Liver (tissue), 3 donors: Measurements from ENCODE around the gene ARSB.

Experiments used
- GABPA ChIP-seq, 2 donors: IDR thresholded peaks in 1 of 2; conservative IDR thresholded peaks in 1 of 2; 2 replicates each; pipeline ENCODE4 v1.6.1; 2016; ENCODE audit warnings: antibody characterized with exemption in 2 of 2, mild to moderate bottlenecking in 1 of 2, moderate library complexity in 1 of 2
- JUND ChIP-seq, 2 donors: IDR thresholded peaks; 2 replicates each; pipeline ENCODE4 v1.6.1; 2016; ENCODE audit warnings: antibody characterized with exemption in 2 of 2
- NR2F2 ChIP-seq: IDR thresholded peaks from 2 replicates; pipeline ENCODE4 v1.6.1; 2016; ENCODE audit warnings: antibody characterized with exemption
- RAD21 ChIP-seq, 2 donors: IDR thresholded peaks; 2 replicates each; pipeline ENCODE4 v1.6.1; 2016; ENCODE audit warnings: antibody characterized with exemption in 2 of 2, mild to moderate bottlenecking in 2 of 2
- RXRA ChIP-seq, 2 donors: IDR thresholded peaks; 2 replicates each; pipeline ENCODE4 v1.6.1; 2017 to 2018; ENCODE audit warnings: antibody characterized with exemption in 2 of 2, mild to moderate bottlenecking in 1 of 2
- TAF1 ChIP-seq: conservative IDR thresholded peaks from 2 replicates; pipeline ENCODE4 v1.6.1; 2016; ENCODE audit warnings: antibody characterized with exemption, mild to moderate bottlenecking
- YY1 ChIP-seq: IDR thresholded peaks from 2 replicates; pipeline ENCODE4 v1.6.1; 2016; ENCODE audit warnings: antibody characterized with exemption, mild to moderate bottlenecking
- TF ChIP-seq, protein P1 (sequence below): IDR thresholded peaks from 2 replicates; pipeline ENCODE4 v1.6.1; 2016; ENCODE audit warnings: antibody characterized with exemption
- TF ChIP-seq, protein P2 (sequence below): fragments of 150-350 bp; IDR thresholded peaks from 2 replicates; pipeline ENCODE4 v1.5.1; 2017; ENCODE audit warnings: improper control_type of control experiment, low read depth, low read length; ENCODE audit not compliant: missing input control
- TF ChIP-seq, protein P3 (sequence below): IDR thresholded peaks from 2 replicates; pipeline ENCODE4 v1.6.1; 2016; ENCODE audit warnings: antibody characterized with exemption
- TF ChIP-seq, protein P4 (sequence below): IDR thresholded peaks from 2 replicates; pipeline ENCODE4 v1.6.1; 2016; ENCODE audit warnings: antibody characterized with exemption
- TF ChIP-seq, protein P5 (sequence below): IDR thresholded peaks from 2 replicates; pipeline ENCODE4 v1.6.1; 2016; ENCODE audit warnings: antibody characterized with exemption, mild to moderate bottlenecking
- donor health status: healthy.
- donor health status: healthy.

DNA sequence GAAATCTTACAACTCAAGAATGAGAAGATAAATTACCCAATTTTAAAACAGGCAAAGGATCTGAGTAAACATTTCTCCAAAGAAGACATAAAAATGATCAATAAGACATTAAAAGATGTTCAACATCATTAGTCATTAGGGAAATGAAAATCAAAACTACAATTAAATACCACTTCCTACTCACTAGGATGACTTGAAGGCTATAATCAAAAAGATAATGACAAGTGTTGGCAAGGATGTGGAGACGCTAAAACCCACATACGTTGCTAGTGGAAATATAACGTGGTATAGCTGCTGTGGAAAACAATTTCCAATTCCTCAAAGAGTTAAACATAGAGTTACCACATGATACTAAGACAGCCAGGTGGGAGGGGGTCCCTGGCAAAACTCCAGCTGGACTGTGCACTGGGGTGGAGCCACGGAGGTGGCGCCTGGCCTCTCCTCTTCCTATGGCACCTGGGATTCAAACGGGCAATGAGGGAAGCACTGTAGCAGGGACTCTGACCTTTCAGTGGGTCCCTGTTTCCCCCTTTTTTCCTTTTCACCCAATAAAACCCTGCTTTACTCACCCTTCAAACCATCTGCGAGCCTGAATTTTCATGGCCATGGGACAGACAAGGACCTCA is 5.9 kb downstream of the ARSB start:
- no peak for TF ChIP-seq JUND (IDR thresholded peaks at IDR 0.05)
- TF ChIP-seq, protein P1, sequence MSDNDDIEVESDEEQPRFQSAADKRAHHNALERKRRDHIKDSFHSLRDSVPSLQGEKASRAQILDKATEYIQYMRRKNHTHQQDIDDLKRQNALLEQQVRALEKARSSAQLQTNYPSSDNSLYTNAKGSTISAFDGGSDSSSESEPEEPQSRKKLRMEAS = no peak
- TF ChIP-seq, protein P2, sequence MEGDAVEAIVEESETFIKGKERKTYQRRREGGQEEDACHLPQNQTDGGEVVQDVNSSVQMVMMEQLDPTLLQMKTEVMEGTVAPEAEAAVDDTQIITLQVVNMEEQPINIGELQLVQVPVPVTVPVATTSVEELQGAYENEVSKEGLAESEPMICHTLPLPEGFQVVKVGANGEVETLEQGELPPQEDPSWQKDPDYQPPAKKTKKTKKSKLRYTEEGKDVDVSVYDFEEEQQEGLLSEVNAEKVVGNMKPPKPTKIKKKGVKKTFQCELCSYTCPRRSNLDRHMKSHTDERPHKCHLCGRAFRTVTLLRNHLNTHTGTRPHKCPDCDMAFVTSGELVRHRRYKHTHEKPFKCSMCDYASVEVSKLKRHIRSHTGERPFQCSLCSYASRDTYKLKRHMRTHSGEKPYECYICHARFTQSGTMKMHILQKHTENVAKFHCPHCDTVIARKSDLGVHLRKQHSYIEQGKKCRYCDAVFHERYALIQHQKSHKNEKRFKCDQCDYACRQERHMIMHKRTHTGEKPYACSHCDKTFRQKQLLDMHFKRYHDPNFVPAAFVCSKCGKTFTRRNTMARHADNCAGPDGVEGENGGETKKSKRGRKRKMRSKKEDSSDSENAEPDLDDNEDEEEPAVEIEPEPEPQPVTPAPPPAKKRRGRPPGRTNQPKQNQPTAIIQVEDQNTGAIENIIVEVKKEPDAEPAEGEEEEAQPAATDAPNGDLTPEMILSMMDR = no peak
- TF ChIP-seq, protein P3, sequence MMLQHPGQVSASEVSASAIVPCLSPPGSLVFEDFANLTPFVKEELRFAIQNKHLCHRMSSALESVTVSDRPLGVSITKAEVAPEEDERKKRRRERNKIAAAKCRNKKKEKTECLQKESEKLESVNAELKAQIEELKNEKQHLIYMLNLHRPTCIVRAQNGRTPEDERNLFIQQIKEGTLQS = no peak
- no peak for TF ChIP-seq NR2F2
- TF ChIP-seq RXRA (IDR thresholded peaks at IDR 0.05) = no peak
- TF ChIP-seq RAD21 (IDR thresholded peaks at IDR 0.05) = no peak
- TF ChIP-seq TAF1 = no peak
- TF ChIP-seq, protein P4, sequence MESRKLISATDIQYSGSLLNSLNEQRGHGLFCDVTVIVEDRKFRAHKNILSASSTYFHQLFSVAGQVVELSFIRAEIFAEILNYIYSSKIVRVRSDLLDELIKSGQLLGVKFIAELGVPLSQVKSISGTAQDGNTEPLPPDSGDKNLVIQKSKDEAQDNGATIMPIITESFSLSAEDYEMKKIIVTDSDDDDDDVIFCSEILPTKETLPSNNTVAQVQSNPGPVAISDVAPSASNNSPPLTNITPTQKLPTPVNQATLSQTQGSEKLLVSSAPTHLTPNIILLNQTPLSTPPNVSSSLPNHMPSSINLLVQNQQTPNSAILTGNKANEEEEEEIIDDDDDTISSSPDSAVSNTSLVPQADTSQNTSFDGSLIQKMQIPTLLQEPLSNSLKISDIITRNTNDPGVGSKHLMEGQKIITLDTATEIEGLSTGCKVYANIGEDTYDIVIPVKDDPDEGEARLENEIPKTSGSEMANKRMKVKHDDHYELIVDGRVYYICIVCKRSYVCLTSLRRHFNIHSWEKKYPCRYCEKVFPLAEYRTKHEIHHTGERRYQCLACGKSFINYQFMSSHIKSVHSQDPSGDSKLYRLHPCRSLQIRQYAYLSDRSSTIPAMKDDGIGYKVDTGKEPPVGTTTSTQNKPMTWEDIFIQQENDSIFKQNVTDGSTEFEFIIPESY = no peak
- TF ChIP-seq, protein P5, sequence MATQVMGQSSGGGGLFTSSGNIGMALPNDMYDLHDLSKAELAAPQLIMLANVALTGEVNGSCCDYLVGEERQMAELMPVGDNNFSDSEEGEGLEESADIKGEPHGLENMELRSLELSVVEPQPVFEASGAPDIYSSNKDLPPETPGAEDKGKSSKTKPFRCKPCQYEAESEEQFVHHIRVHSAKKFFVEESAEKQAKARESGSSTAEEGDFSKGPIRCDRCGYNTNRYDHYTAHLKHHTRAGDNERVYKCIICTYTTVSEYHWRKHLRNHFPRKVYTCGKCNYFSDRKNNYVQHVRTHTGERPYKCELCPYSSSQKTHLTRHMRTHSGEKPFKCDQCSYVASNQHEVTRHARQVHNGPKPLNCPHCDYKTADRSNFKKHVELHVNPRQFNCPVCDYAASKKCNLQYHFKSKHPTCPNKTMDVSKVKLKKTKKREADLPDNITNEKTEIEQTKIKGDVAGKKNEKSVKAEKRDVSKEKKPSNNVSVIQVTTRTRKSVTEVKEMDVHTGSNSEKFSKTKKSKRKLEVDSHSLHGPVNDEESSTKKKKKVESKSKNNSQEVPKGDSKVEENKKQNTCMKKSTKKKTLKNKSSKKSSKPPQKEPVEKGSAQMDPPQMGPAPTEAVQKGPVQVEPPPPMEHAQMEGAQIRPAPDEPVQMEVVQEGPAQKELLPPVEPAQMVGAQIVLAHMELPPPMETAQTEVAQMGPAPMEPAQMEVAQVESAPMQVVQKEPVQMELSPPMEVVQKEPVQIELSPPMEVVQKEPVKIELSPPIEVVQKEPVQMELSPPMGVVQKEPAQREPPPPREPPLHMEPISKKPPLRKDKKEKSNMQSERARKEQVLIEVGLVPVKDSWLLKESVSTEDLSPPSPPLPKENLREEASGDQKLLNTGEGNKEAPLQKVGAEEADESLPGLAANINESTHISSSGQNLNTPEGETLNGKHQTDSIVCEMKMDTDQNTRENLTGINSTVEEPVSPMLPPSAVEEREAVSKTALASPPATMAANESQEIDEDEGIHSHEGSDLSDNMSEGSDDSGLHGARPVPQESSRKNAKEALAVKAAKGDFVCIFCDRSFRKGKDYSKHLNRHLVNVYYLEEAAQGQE = no peak
- TF ChIP-seq GABPA (IDR thresholded peaks at IDR 0.05 in 1 of 2, conservative IDR thresholded peaks at IDR 0.05 in 1 of 2) = no peak
- TF ChIP-seq YY1 = no peak
